ENCODE measurements around the gene EEFSEC.
A peak's percentile ranks its signal among the peaks of the same experiment; 100 is the strongest.

The EEFSEC gene

GRCh38 chr3:128320551-128321340, 167.5 kb downstream of the EEFSEC start:
- DNase-seq: no peak

GRCh38 chr3:128321418-128321817, 168.1 kb downstream of the EEFSEC start:
- no peak for DNase-seq

DNA sequence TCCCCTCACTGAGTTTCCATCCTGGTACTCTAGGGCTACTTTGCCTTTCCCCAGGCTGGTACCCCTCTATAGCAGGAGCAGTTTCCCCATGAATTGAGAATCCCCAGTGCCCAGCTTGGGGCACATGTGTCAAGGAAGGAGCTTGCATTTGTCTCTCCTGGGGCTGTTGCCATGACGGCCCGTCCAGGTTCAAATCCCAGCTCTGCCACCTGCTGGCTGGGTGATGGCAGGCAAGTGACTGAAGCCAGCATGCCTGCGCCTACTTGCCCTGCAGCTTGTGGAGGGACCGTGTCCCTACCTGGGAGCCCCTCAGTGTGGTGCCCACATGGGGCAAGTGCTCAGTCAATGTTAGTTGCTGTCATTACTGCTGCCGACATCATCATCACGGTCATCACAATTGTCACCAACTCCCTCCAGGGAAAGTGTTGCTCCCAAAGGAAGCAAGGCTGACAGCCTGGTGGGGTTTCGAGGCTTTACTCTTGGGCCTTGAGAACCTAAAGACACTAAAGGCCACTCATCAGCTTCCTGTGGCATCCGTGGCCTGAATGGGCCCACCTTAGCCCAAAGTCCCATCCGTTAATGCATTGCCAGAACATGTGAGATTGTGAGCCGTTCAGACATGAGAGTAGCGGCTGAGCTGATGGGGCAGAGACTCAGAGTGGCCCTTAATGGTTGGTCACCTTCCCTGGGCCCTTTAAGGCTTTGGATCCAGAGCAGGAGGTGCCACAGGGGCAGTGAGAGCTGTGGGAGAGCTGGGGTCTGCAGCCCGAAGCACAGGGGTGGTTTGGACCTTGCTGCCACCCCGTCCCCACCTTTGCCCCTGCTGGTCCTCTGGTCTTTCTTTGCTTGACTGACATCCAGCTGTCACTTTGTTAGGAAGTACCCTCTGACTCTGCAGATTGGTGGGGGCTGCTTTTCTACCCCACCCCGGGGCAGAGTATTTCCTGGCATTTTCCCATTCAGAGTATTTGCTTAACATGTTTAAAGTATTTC, 169.0 kb downstream of the EEFSEC start:
- peak in 1 of 2 experiments; percentile 43 for DNase-seq

GRCh38 chr3:128323206-128324081, 170.2 kb downstream of the EEFSEC start:
- no peak for DNase-seq

GRCh38 chr3:128324911-128325592, 171.8 kb downstream of the EEFSEC start:
- no peak for DNase-seq

DNA sequence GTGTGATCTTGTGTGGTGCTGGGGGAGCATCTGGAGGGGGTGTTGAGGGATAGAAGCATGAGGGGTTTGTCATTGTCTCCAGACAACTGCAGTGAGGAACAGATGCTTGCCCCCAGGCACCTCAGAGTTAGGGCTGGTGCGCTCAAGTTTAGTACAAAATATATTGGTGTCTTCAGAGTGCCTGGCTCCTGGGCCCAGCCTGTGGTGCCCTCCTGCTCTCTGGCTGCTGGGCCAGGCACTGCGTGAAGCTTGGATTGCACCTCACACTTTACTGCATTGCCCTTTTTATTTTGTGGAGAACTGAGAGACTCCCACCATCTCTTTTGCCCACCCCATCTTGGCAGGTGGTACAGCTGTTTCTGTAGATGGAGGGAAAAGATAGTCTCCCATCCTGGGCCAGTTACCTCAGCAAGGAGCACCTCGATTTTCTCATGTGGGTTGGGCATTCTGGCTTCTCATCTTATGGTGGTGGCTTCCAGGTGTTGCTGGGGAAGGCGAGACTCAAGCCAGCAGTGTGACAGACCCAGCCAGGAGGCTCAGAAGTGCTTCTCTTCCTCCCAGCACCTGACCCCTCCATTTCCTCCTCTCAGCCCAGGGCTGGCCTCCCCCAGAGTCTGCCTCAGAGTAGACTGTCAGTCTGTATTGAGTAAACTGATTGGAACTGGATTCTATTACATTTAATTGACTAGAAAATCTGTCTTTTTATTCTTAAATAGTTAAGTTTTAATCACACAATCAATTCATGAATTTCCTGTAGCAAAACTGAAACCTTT, 173.0 kb downstream of the EEFSEC start:
- DNase-seq: no peak

GRCh38 chr3:128327606-128328031, 174.3 kb downstream of the EEFSEC start:
- DNase-seq: no peak

GRCh38 chr3:128328546-128329458, 175.5 kb downstream of the EEFSEC start:
- no peak for DNase-seq

DNA sequence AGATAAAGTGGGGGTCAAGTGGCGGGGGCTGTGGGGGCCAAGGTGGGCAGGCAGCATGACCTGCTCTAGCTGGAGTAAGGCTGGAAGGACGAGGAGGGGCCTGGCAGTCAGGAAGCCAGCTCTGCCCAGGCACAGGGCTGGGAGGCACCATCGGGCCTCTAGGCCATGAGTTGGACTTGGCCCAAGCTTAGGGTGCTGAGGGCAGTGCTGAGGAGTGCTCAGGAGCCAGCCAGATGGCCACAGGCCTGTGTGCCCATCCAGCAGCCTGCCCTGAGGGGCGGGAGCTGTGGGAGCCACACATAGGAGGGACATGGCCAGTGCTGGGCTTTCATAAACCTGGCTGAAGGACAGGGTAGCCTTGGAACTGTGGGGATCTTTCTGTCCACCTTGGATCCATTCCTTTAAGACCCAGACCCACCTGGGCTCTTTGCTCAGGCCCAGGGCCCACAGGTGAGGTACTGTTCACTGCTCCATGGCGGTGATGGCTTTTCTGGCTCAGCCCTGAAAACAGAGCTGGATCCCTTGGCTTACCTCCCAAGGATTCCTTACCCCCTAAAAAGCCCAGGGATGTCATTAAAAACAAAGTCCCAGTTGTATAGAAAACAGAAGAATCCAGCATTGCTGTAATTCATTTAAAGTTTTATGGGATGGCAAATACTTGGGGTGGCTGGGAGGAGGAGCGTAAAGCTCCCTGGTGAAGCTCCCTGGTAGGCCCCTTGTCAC, 176.4 kb downstream of the EEFSEC start:
- DNase-seq: no peak

DNA sequence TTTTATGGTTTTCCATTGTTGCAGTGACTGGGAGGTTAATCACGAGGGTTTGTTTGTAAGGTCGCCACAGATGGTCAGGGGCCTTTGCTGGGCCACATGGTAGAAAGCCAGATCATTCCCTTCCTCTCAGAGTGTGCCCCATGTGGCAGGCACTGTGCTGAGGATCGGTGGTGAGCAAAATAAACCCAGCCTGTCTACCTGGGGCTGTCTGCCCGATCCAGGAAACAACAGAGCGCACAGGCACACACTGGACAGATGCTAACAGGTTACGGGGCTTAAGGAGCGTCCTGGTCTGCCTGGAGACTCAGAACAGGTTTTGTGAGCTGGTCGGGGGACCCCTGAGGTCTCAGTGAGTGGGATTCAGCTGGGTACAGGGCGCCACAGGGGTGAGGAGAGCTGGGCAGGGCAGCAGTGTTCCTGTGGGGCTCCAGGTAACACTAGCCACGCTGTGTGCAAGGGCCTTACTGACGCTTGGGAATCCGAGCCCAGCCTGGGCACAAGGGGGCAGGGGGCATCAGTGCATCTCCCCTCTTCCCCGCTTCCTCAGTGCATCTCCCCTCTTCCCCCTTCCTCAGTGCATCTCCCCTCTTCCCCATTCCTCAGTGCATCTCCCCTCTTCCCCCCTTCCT, 177.0 kb downstream of the EEFSEC start:
- DNase-seq: no peak

- no peak for DNase-seq
Measured at GRCh38 chr3:128334086-128334645, 180.9 kb downstream of the EEFSEC start.

DNA sequence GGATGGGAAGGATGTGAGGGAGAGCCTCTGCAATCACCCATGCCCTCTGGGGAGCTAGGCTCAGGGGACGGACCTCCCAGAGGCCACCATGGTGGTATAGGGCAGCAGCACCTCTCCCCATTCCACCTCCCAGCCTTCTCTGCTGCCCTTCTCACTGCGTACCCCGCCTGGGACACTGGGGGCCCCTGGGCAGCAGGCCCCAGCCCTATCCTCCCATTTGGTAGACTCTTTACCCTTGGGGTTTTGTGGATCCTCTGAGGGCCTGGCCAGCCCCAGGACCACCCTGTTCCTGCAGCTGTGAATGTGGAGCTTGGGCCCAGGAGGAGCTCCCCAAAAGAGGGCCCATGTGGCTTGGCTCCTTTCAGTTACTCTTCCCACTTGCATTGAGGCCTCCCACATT, 181.5 kb downstream of the EEFSEC start:
- no peak for DNase-seq

- DNase-seq: no peak
Measured at GRCh38 chr3:128335621-128336296, 182.5 kb downstream of the EEFSEC start.

DNA sequence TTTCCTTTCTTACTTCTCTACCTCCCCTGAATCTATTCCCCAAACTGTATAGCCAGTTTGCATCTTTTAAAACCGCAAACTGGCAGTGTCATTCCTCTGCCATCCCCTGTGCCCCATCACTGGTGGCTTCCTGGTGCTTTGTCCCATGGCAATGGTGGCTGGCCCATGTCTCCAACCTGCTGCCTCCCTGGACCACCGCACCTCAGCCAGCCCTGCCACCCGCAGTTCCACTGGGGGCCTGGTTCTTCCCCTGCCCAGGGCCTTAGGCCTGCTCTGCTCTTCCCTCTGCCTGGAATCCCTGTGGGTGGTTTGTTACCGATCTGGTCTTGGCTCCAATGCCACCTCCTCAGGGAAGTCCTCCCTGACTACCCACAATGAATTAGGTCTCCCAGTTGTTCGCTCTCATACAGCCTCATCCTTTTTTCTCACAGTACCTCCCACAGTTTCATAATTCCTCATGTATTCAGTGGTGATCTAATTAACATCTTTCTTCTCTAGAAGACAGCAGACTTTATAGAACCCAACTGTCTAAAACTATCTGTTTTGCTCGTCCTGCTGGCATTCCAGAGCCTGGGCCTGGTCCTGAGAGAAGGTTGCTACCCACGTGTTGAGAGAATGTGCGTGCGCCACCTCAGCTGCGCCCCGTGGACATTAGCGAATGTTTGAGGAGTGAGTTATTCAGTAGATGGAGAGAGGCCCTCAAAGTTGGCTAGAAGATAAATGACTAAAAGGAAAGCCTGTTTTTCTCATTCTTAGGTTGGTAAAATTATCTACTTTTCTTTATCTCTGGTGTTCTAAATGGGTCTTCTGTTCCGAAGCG, 183.3 kb downstream of the EEFSEC start:
- DNase-seq: no peak

DNA sequence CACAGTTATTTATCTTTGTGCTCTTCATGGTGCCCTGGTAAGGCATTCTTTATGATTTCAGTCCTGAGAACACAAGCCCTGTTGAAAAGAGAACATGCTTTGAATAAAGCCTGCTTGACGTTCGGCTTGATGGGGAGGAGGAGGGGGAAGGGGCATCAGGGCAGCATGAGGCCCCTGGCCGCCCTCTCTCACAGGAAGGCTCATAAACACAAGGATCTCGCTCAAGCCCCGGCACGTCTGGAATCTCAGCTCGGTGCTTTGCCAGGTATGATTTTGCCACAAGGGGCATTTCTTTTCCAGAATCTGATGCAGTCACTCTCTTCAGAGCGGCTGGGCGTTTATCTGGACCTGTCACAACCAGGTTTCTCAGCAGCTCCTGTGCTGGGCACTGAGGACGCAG, 184.0 kb downstream of the EEFSEC start:
- DNase-seq: no peak

DNA sequence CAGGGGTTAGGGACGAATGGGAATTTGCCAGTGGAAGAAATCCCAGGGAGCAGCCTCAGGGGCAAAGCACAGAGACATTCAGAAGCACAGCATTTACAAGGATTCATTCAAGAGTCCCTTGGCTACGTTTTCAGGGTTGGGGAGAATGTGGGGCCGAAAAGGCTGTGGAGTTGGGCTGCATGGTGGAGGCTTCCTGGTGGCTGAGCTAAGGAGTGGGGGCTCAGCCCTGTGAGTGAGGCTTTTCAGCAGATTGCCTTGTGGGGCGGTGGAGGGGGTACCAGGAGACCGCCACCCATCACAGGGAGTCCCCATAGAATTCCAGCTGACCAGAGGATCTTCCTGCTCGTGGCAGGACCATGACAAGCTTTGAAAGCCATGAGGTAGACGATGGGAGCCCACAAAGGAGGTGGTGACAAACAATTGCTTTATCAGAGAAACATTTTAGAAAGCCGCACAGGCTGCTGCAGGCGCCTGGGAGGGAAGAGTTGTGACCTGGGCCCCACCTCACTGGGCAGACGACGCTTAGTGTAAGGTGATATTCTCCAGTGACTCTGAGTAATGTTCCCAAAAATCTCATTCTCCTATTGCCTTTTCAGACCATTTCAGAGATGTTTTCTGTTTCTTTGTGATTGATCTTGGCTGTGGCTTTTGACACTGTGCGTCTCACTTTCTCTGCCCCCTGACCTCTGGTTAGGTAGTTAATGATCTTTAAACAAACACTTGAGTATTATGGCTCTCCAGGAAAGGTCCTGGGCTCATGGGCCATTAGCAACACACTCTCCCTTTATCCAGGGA, 185.5 kb downstream of the EEFSEC start:
- peak in 1 of 2 experiments; percentile 5 for DNase-seq

All from SHP77 (cell line).